Thyroid gland (tissue), 4 donors: ENCODE results near the gene DRAM1.
"Not testable (repeated sequence)": the region's sequence is repeated elsewhere in the genome, so short reads cannot be mapped to it uniquely, and the experiment has no call there.

ENCODE experiments used
- CTCF ChIP-seq, 6 experiments: fragments of 200-600 bp in 3 of 6; fragments of 450-650 bp in 3 of 6; sonication (generic) in 3 of 6; IDR thresholded peaks; one replicate each; pipeline ENCODE4 v1.5.1; 2016 to 2019; ENCODE audit warnings: antibody characterized with exemption in 6 of 6, mild to moderate bottlenecking in 2 of 6, inconsistent platforms in 1 of 6, moderate library complexity in 1 of 6
- POLR2A ChIP-seq, 2 donors: fragments of 450-650 bp; IDR thresholded peaks; one replicate each; pipeline ENCODE4 v1.6.1; 2017; ENCODE audit warnings: antibody characterized with exemption in 2 of 2, mild to moderate bottlenecking in 2 of 2, moderate library complexity in 1 of 2

- TF ChIP-seq POLR2A, CTCF (IDR thresholded peaks at IDR 0.05): not testable (repeated sequence)
Measured at GRCh38 chr12:101856614-101857013, 20.8 kb upstream of the DRAM1 start.
